ENCODE results near the gene SNTG2. TPM values are rescaled to one million over a fixed set of nuclear protein-coding genes. Genes with fewer than 3 reads are reported as not detected.

Gene SNTG2
- total RNA-seq, 1 experiment from 2014 or later, result 20.5 TPM

- TF ChIP-seq ERG (CRISPR knock-in tag; IDR thresholded peaks at IDR 0.05) (no peak), GRHL2 (CRISPR knock-in tag; IDR thresholded peaks at IDR 0.05; ENCODE audit: insufficient replicate concordance, severe bottlenecking) (no peak), ATF2 (CRISPR knock-in tag; IDR thresholded peaks at IDR 0.05; ENCODE audit: borderline replicate concordance, low read depth) (no peak), MXD4 (CRISPR knock-in tag; IDR thresholded peaks at IDR 0.05; ENCODE audit: borderline replicate concordance) (no peak), IRF1 (CRISPR knock-in tag; IDR thresholded peaks at IDR 0.05) (no peak), ZMAT4 (CRISPR knock-in tag; IDR thresholded peaks at IDR 0.05) (no peak), SMAD3 (CRISPR knock-in tag; IDR thresholded peaks at IDR 0.05; ENCODE audit: borderline replicate concordance) (no peak)
These were observed 455.8 kb downstream of the SNTG2 start (continued) for GRCh38 chr2:1406434-1406833.

GRCh38 chr2:1407950-1408675 is 457.5 kb downstream of the SNTG2 start:
- no peak for DNase-seq (ENCODE audit: low spot score)
- H3K4me1 Mint-ChIP-seq, result peaks cover 28% of the 10 kb centered on the region
- peaks cover 4% of the 10 kb centered on the region; the same call in 1 of the 2 replicates for H3K9me3 Mint-ChIP-seq
- POLR2A ChIA-PET, result no interaction called here
- peaks cover 23% of the 10 kb centered on the region for H3K27me3 Mint-ChIP-seq (ENCODE audit: low read depth)
- TF ChIP-seq HMGXB4 (CRISPR knock-in tag; IDR thresholded peaks at IDR 0.05) (no peak), NFATC4 (CRISPR knock-in tag; IDR thresholded peaks at IDR 0.05) (no peak), MXD4 (CRISPR knock-in tag; IDR thresholded peaks at IDR 0.05; ENCODE audit: borderline replicate concordance) (no peak), GABPB1 (CRISPR knock-in tag; IDR thresholded peaks at IDR 0.05) (no peak), IRF2 (CRISPR knock-in tag; IDR thresholded peaks at IDR 0.05; ENCODE audit: borderline replicate concordance, low read depth) (no peak), ZNF532 (CRISPR knock-in tag; IDR thresholded peaks at IDR 0.05; ENCODE audit: borderline replicate concordance) (no peak), E2F1 (CRISPR knock-in tag; IDR thresholded peaks at IDR 0.05) (no peak), MYBL2 (CRISPR knock-in tag; IDR thresholded peaks at IDR 0.05) (no peak), SOX15 (CRISPR knock-in tag; IDR thresholded peaks at IDR 0.05) (no peak), ZNF219 (CRISPR knock-in tag; IDR thresholded peaks at IDR 0.05; ENCODE audit: borderline replicate concordance) (no peak), ZNF423 (CRISPR knock-in tag; IDR thresholded peaks at IDR 0.05) (no peak)
- H3K36me3 Mint-ChIP-seq, result no peaks in the 10 kb centered on the region
- H3K4me3 Mint-ChIP-seq, result no peak overlapping the region
- CTCF ChIA-PET, result interaction anchor here (1.2 kb wide), 1 partner anchor 143 kb away, joined by 3 read pairs; no protein-coding TSS in a partner anchor
- no peak overlapping the region for H3K27ac Mint-ChIP-seq
- ATAC-seq, result no peak
